ENCODE data around the gene GNLY.

GRCh38 chr2:85741833-85742455 is 47.8 kb downstream of the GNLY start:
- TF ChIP-seq CTCF (IDR thresholded peaks at IDR 0.05; ENCODE audit: extremely low read depth in 1 of 2, insufficient read depth in 1 of 2, low read depth in 1 of 2, low read length in 2 of 2) = no peak
- TF ChIP-seq EZH2 (IDR thresholded peaks at IDR 0.05; ENCODE audit: borderline replicate concordance, low read depth, low read length, severe bottlenecking) = no peak

All from endothelial cell of umbilical vein (primary cell).